H9 (cell line): Measurements from ENCODE around the gene MEI4. TPM values are rescaled to one million over a fixed set of nuclear protein-coding genes. Genes with fewer than 3 reads are reported as not detected.

ENCODE experiments used
- DNase-seq: peaks from one replicate; pipeline ENCODE4 v3.0.0-alpha.2; 2017
- H2AFZ ChIP-seq: one replicate; pipeline ENCODE4 v1.6.1; 2013; ENCODE audit warnings: mild to moderate bottlenecking, low read length, control low read depth, moderate library complexity
- H2AK5ac ChIP-seq: 2 replicates; pipeline ENCODE4 v1.6.1; 2013; ENCODE audit warnings: low read length, control low read depth, mixed read lengths; ENCODE audit not compliant: insufficient read length
- H2BK120ac ChIP-seq: one replicate; pipeline ENCODE4 v1.6.1; 2013; ENCODE audit warnings: low read depth, mild to moderate bottlenecking, low read length, control low read depth, inconsistent platforms; ENCODE audit not compliant: poor library complexity, severe bottlenecking
- H2BK12ac ChIP-seq: 2 replicates; pipeline ENCODE4 v1.6.1; 2013; ENCODE audit warnings: low read length, control low read depth, mixed read lengths, low read depth; ENCODE audit not compliant: insufficient read length
- H2BK15ac ChIP-seq: 2 replicates; pipeline ENCODE4 v1.6.1; 2013; ENCODE audit warnings: low read depth, low read length, control low read depth
- H2BK20ac ChIP-seq: one replicate; pipeline ENCODE4 v1.6.1; 2013; ENCODE audit warnings: low read depth, mild to moderate bottlenecking, low read length, control low read depth, inconsistent platforms; ENCODE audit not compliant: poor library complexity, severe bottlenecking
- H2BK5ac ChIP-seq: 2 replicates; pipeline ENCODE4 v1.6.1; 2013; ENCODE audit warnings: low read length, control low read depth, mixed read lengths; ENCODE audit not compliant: insufficient read length
- H3K14ac ChIP-seq: 2 replicates; pipeline ENCODE4 v1.6.1; 2013; ENCODE audit warnings: low read length, control low read depth; ENCODE audit not compliant: insufficient read depth
- H3K18ac ChIP-seq: 2 replicates; pipeline ENCODE4 v1.6.1; 2013; ENCODE audit warnings: low read depth, mild to moderate bottlenecking, mixed read lengths, low read length, control low read depth; ENCODE audit not compliant: insufficient read length
- H3K23ac ChIP-seq: 2 replicates; pipeline ENCODE4 v1.6.1; 2013; ENCODE audit warnings: low read length, control low read depth, mixed read lengths, low read depth; ENCODE audit not compliant: insufficient read length
- H3K23me2 ChIP-seq: 2 replicates; pipeline ENCODE4 v1.6.1; 2013; ENCODE audit warnings: low read depth, mild to moderate bottlenecking, mixed read lengths, low read length, control low read depth; ENCODE audit not compliant: insufficient read length, poor library complexity, severe bottlenecking
- H3K27ac ChIP-seq: 2 replicates; pipeline ENCODE4 v1.5.1; 2013; ENCODE audit warnings: low read length, control low read depth, mixed read lengths, low read depth; ENCODE audit not compliant: insufficient read length
- H3K27me3 ChIP-seq: 2 replicates; pipeline ENCODE4 v1.6.1; 2013; ENCODE audit warnings: low read length, control low read depth, inconsistent platforms; ENCODE audit not compliant: insufficient read depth
- H3K4ac ChIP-seq: 2 replicates; pipeline ENCODE4 v1.6.1; 2013; ENCODE audit warnings: low read depth, mild to moderate bottlenecking, control low read depth, inconsistent platforms, low read length, moderate library complexity
- H3K4me1 ChIP-seq: 2 replicates; pipeline ENCODE4 v1.6.1; 2013; ENCODE audit warnings: low read length, control low read depth, inconsistent platforms; ENCODE audit not compliant: insufficient read depth
- H3K4me2 ChIP-seq: 2 replicates; pipeline ENCODE4 v1.6.1; 2013; ENCODE audit warnings: low read length, control low read depth, mixed read lengths; ENCODE audit not compliant: insufficient read length, insufficient read depth
- H3K56ac ChIP-seq: 2 replicates; pipeline ENCODE4 v1.6.1; 2013; ENCODE audit warnings: low read depth, mild to moderate bottlenecking, mixed read lengths, low read length, control low read depth; ENCODE audit not compliant: insufficient read length
- H3K79me1 ChIP-seq: 2 replicates; pipeline ENCODE4 v1.6.1; 2013; ENCODE audit warnings: low read depth, mild to moderate bottlenecking, moderate library complexity, low read length, control low read depth, inconsistent platforms; ENCODE audit not compliant: insufficient read depth, poor library complexity, severe bottlenecking
- H3K79me2 ChIP-seq: 2 replicates; pipeline ENCODE4 v1.6.1; 2013; ENCODE audit warnings: low read length, control low read depth, inconsistent platforms; ENCODE audit not compliant: insufficient read depth
- H3K9ac ChIP-seq: 2 replicates; pipeline ENCODE4 v1.6.1; 2013; ENCODE audit warnings: low read length, control low read depth, mixed read lengths; ENCODE audit not compliant: insufficient read length; ENCODE audit errors: extremely low read depth
- H3K9me3 ChIP-seq: one replicate; pipeline ENCODE4 v1.6.1; 2013; ENCODE audit warnings: low read depth, low read length, inconsistent platforms; ENCODE audit not compliant: control insufficient read depth
- H3T11ph ChIP-seq: one replicate; pipeline ENCODE4 v1.6.1; 2013; ENCODE audit warnings: mild to moderate bottlenecking, low read length, control low read depth, inconsistent platforms
- H4K20me1 ChIP-seq: one replicate; pipeline ENCODE4 v1.6.1; 2013; ENCODE audit not compliant: control insufficient read depth, insufficient read length, insufficient read depth
- H4K5ac ChIP-seq: 2 replicates; pipeline ENCODE4 v1.6.1; 2013; ENCODE audit warnings: low read depth, mild to moderate bottlenecking, mixed read lengths, low read length, control low read depth; ENCODE audit not compliant: insufficient read length
- H4K8ac ChIP-seq: replicated peaks from 2 replicates; pipeline ENCODE4 v1.6.1; 2013; ENCODE audit warnings: low read length, control low read depth, mixed read lengths, low read depth; ENCODE audit not compliant: insufficient read length
- H4K91ac ChIP-seq: 2 replicates; pipeline ENCODE4 v1.6.1; 2013; ENCODE audit warnings: low read depth, mild to moderate bottlenecking, moderate library complexity, mixed read lengths, low read length, control low read depth; ENCODE audit not compliant: insufficient read length
- H3K27ac Mint-ChIP-seq, 3 experiments: 2 replicates in 2 of 3; 3 replicates in 1 of 3; pipeline ENCODE4 v1.8.0; 2020 to 2021; ENCODE audit warnings: mixed read lengths in 3 of 3, mild to moderate bottlenecking in 1 of 3, moderate library complexity in 1 of 3
- H3K27me3 Mint-ChIP-seq: 2 replicates; pipeline ENCODE4 v1.8.0; 2021; ENCODE audit warnings: low read depth, mild to moderate bottlenecking, moderate library complexity, mixed read lengths
- H3K36me3 Mint-ChIP-seq, 3 experiments: 2 replicates in 2 of 3; 3 replicates in 1 of 3; pipeline ENCODE4 v1.8.0; 2020 to 2021; ENCODE audit warnings: low read depth in 3 of 3, mixed read lengths in 3 of 3; ENCODE audit not compliant: insufficient read depth in 1 of 3
- H3K4me1 Mint-ChIP-seq, 2 experiments: 2 replicates each; pipeline ENCODE4 v1.8.0; 2020; ENCODE audit warnings: mixed read lengths in 2 of 2
- H3K4me3 Mint-ChIP-seq, 2 experiments: 2 replicates in 1 of 2; 3 replicates in 1 of 2; pipeline ENCODE4 v1.8.0; 2020 to 2021; ENCODE audit warnings: mild to moderate bottlenecking in 2 of 2, mixed read lengths in 2 of 2, moderate library complexity in 1 of 2
- H3K9me3 Mint-ChIP-seq, 2 experiments: 2 replicates in 1 of 2; 3 replicates in 1 of 2; pipeline ENCODE4 v1.8.0; 2020; ENCODE audit warnings: mild to moderate bottlenecking in 2 of 2, mixed read lengths in 2 of 2, moderate library complexity in 1 of 2
- CTCF ChIP-seq: fragments of 200-600 bp; sonication (generic); conservative IDR thresholded peaks from 3 replicates; pipeline ENCODE4 v1.8.0; 2021; ENCODE audit warnings: antibody characterized with exemption, mild to moderate bottlenecking
- total RNA-seq: library from RNA; stranded (reverse); gene quantifications from 2 replicates; pipeline ENCODE4 v1.2.1, GENCODE V29; 2021

MEI4 gene
- total RNA-seq, 1 experiment from 2014 or later = 0.55 TPM

GRCh38 chr6:77930952-77931351 is 278.1 kb downstream of the MEI4 start:
- H3K23me2 ChIP-seq = no peaks in the 10 kb centered on the region
- H2BK12ac ChIP-seq = no peak overlapping the region
- H3K4ac ChIP-seq = no peak overlapping the region
- no peaks in the 10 kb centered on the region; a peak in 1 of 5 replicates for H3K9me3 Mint-ChIP-seq
- H4K91ac ChIP-seq = no peak overlapping the region
- H4K5ac ChIP-seq = no peak overlapping the region
- H3K36me3 Mint-ChIP-seq = no peaks in the 10 kb centered on the region
- no peak overlapping the region for H3K27ac ChIP-seq
- H3K14ac ChIP-seq = no peak overlapping the region
- no peaks in the 10 kb centered on the region for H3K4me1 Mint-ChIP-seq
- no peak overlapping the region for H2AK5ac ChIP-seq
- H3K27ac Mint-ChIP-seq = no peak overlapping the region
- no peak overlapping the region for H3K56ac ChIP-seq
- no peaks in the 10 kb centered on the region for H3K79me2 ChIP-seq
- H3K9me3 ChIP-seq = no peaks in the 10 kb centered on the region
- no peaks in the 10 kb centered on the region for H4K20me1 ChIP-seq
- no peak overlapping the region for H3K23ac ChIP-seq
- H2BK20ac ChIP-seq = no peak overlapping the region
- H3K79me1 ChIP-seq = no peaks in the 10 kb centered on the region
- DNase-seq = no peak
- no peak overlapping the region for H2AFZ ChIP-seq
- no peak overlapping the region for H4K8ac ChIP-seq
- H2BK5ac ChIP-seq = no peak overlapping the region
- H2BK120ac ChIP-seq = no peak overlapping the region
- no peak for TF ChIP-seq CTCF
- H3K4me1 ChIP-seq = no peaks in the 10 kb centered on the region
- no peaks in the 10 kb centered on the region for H3K27me3 Mint-ChIP-seq
- no peak overlapping the region for H3K4me2 ChIP-seq
- no peak overlapping the region for H3K4me3 Mint-ChIP-seq
- H3T11ph ChIP-seq = no peak overlapping the region
- no peak overlapping the region for H3K18ac ChIP-seq
- no peak overlapping the region for H3K9ac ChIP-seq
- H2BK15ac ChIP-seq = no peak overlapping the region
- H3K27me3 ChIP-seq = no peaks in the 10 kb centered on the region
